BLaER1 treated with 17β-estradiol and CSF1 and Interleukin-3, amounts not matched to agents 10 nM and 100 nM (cell line): ENCODE results near the gene PODNL1.

Source experiments
- H3K27ac ChIP-seq, 11 experiments: shearing (Covaris generic); formaldehyde crosslinking; 2 replicates each; pipeline ENCODE4 v1.8.1; 2022
- H3K27me3 ChIP-seq, 11 experiments: shearing (Covaris generic); formaldehyde crosslinking; 2 replicates each; pipeline ENCODE4 v1.8.1; 2022
- H3K36me3 ChIP-seq, 11 experiments: shearing (Covaris generic); formaldehyde crosslinking; 2 replicates each; pipeline ENCODE4 v1.8.1; 2022
- H3K4me1 ChIP-seq, 10 experiments: shearing (Covaris generic); formaldehyde crosslinking; 2 replicates each; pipeline ENCODE4 v1.8.1; 2022
- H3K4me2 ChIP-seq, 11 experiments: shearing (Covaris generic); formaldehyde crosslinking; 2 replicates each; pipeline ENCODE4 v1.8.1; 2022
- H3K4me3 ChIP-seq, 10 experiments: shearing (Covaris generic); formaldehyde crosslinking; 2 replicates each; pipeline ENCODE4 v1.8.1; 2022
- H3K9ac ChIP-seq, 11 experiments: shearing (Covaris generic); formaldehyde crosslinking; 2 replicates each; pipeline ENCODE4 v1.8.1; 2022
- H3K9me3 ChIP-seq, 11 experiments: shearing (Covaris generic); formaldehyde crosslinking; replicated peaks in 1 of 11; 2 replicates each; pipeline ENCODE4 v1.8.1; 2022
- H4K20me1 ChIP-seq, 11 experiments: shearing (Covaris generic); formaldehyde crosslinking; 2 replicates each; pipeline ENCODE4 v1.8.1; 2022
- Cebpa-rat ChIP-seq, 11 experiments: shearing (Covaris generic); IDR thresholded peaks; 2 replicates each; pipeline ENCODE4 v1.8.1; 2022

Gene PODNL1

GRCh38 chr19:13888281-13888680 is 49.9 kb downstream of the PODNL1 start:
- no peak for TF ChIP-seq Cebpa-rat (IDR thresholded peaks at IDR 0.05)
- H3K9ac ChIP-seq = peak overlapping the region in 3 of 11 experiments; percentile 5 to 19 (median 14); a peak in 4 of 22 replicates

GRCh38 chr19:13887517-13887916 is 50.7 kb downstream of the PODNL1 start:
- Histone ChIP-seq H3K4me1 (peaks cover 13 to 49% (median 30%) of the 10 kb centered on the region in 10 experiments), H3K4me3 (no peak overlapping the region), H3K36me3 (no peaks in the 10 kb centered on the region; a peak in 1 of 22 replicates), H3K9me3 (no peaks in the 10 kb centered on the region), H3K27ac (no peak overlapping the region), H3K27me3 (no peaks in the 10 kb centered on the region), H3K4me2 (no peak overlapping the region), H4K20me1 (no peaks in the 10 kb centered on the region; a peak in 1 of 22 replicates), H3K9ac (no peak overlapping the region)
- TF ChIP-seq Cebpa-rat (IDR thresholded peaks at IDR 0.05) = no peak

More at GRCh38 chr19:13888281-13888680, 49.9 kb downstream of the PODNL1 start:
- Histone ChIP-seq H3K4me2 (peak overlapping the region in 9 of 11 experiments; percentile 2 to 54 (median 32); a peak in 11 of 22 replicates), H3K9me3 (no peaks in the 10 kb centered on the region), H4K20me1 (no peaks in the 10 kb centered on the region; a peak in 1 of 22 replicates), H3K4me3 (no peak overlapping the region), H3K36me3 (no peaks in the 10 kb centered on the region; a peak in 1 of 22 replicates), H3K27me3 (no peaks in the 10 kb centered on the region), H3K27ac (no peak overlapping the region), H3K4me1 (peaks cover 5 to 41% (median 22%) of the 10 kb centered on the region in 10 experiments; a peak in 19 of 20 replicates)

- Histone ChIP-seq H3K4me2 (no peak overlapping the region; a peak in 1 of 22 replicates), H4K20me1 (no peaks in the 10 kb centered on the region; a peak in 1 of 22 replicates), H3K36me3 (no peaks in the 10 kb centered on the region; a peak in 1 of 22 replicates), H3K27me3 (no peaks in the 10 kb centered on the region), H3K9ac (no peak overlapping the region), H3K27ac (no peak overlapping the region), H3K9me3 (no peaks in the 10 kb centered on the region), H3K4me3 (no peak overlapping the region), H3K4me1 (peaks cover 17 to 54% (median 35%) of the 10 kb centered on the region in 10 experiments)
- TF ChIP-seq Cebpa-rat (IDR thresholded peaks at IDR 0.05) = no peak
Measured at GRCh38 chr19:13887018-13887436, 51.2 kb downstream of the PODNL1 start.

GRCh38 chr19:13885826-13886365 is 52.3 kb downstream of the PODNL1 start:
- H3K36me3 ChIP-seq = no peaks in the 10 kb centered on the region; a peak in 1 of 22 replicates
- H3K27ac ChIP-seq = no peak overlapping the region
- H3K9ac ChIP-seq = peak overlapping the region in 1 of 11 experiments; percentile 55; a peak in 1 of 22 replicates
- no peaks in the 10 kb centered on the region for H3K27me3 ChIP-seq
- H4K20me1 ChIP-seq = no peaks in the 10 kb centered on the region; a peak in 1 of 22 replicates
- H3K9me3 ChIP-seq = no peaks in the 10 kb centered on the region
- no peak for TF ChIP-seq Cebpa-rat (IDR thresholded peaks at IDR 0.05)
- 0 out of 22 replicates have a peak overlapping the region, but pooled peaks of 1 of the 11 experiments have one; percentile 8 for H3K4me2 ChIP-seq
- no peak overlapping the region for H3K4me3 ChIP-seq
- H3K4me1 ChIP-seq = peaks cover 29 to 65% (median 46%) of the 10 kb centered on the region in 10 experiments

- H3K4me2 ChIP-seq = 0 out of 22 replicates have a peak overlapping the region, but pooled peaks of 1 of the 11 experiments have one; percentile 8
Measured at GRCh38 chr19:13884726-13885591, 53.3 kb downstream of the PODNL1 start.

GRCh38 chr19:13883516-13884064 is 54.6 kb downstream of the PODNL1 start:
- Histone ChIP-seq H3K27ac (peak overlapping the region in 1 of 11 experiments; percentile 82; a peak in 1 of 22 replicates), H3K36me3 (no peaks in the 10 kb centered on the region), H4K20me1 (no peaks in the 10 kb centered on the region; a peak in 1 of 22 replicates), H3K4me1 (peaks cover 39 to 74% (median 56%) of the 10 kb centered on the region in 10 experiments), H3K9me3 (no peaks in the 10 kb centered on the region), H3K27me3 (no peaks in the 10 kb centered on the region), H3K4me2 (peak overlapping the region in 10 of 11 experiments; percentile 81 to 97 (median 90); a peak in 18 of 22 replicates), H3K9ac (no peak overlapping the region), H3K4me3 (no peak overlapping the region)
- TF ChIP-seq Cebpa-rat (IDR thresholded peaks at IDR 0.05) = no peak

More at GRCh38 chr19:13884726-13885591, 53.3 kb downstream of the PODNL1 start:
- Histone ChIP-seq H3K9me3 (no peaks in the 10 kb centered on the region), H3K27me3 (no peaks in the 10 kb centered on the region), H4K20me1 (no peaks in the 10 kb centered on the region; a peak in 1 of 22 replicates), H3K4me3 (no peak overlapping the region), H3K9ac (peak overlapping the region in 1 of 11 experiments; percentile 55; a peak in 2 of 22 replicates), H3K4me1 (peaks cover 35 to 73% (median 53%) of the 10 kb centered on the region in 10 experiments), H3K27ac (no peak overlapping the region), H3K36me3 (no peaks in the 10 kb centered on the region; a peak in 1 of 22 replicates)
- TF ChIP-seq Cebpa-rat (IDR thresholded peaks at IDR 0.05) = no peak

GRCh38 chr19:13882836-13883235 is 55.4 kb downstream of the PODNL1 start:
- H3K4me2 ChIP-seq = peak overlapping the region; percentile 81 to 97 (median 89)
- H3K9ac ChIP-seq = peak overlapping the region in 7 of 11 experiments; percentile 4 to 78 (median 71); a peak in 4 of 22 replicates
- H3K27ac ChIP-seq = peak overlapping the region in 8 of 11 experiments; percentile 3 to 86 (median 78); a peak in 13 of 22 replicates
- TF ChIP-seq Cebpa-rat (IDR thresholded peaks at IDR 0.05) = no peak
- H3K27me3 ChIP-seq = no peaks in the 10 kb centered on the region
- no peak overlapping the region for H3K4me3 ChIP-seq
- no peaks in the 10 kb centered on the region for H3K36me3 ChIP-seq
- peaks cover 38 to 66% (median 50%) of the 10 kb centered on the region in 10 experiments for H3K4me1 ChIP-seq
- no peaks in the 10 kb centered on the region for H3K9me3 ChIP-seq
- H4K20me1 ChIP-seq = no peaks in the 10 kb centered on the region; a peak in 1 of 22 replicates

- no peaks in the 10 kb centered on the region for H3K36me3 ChIP-seq
- H3K9me3 ChIP-seq = no peaks in the 10 kb centered on the region
- no peaks in the 10 kb centered on the region; a peak in 2 of 22 replicates for H4K20me1 ChIP-seq
- peak overlapping the region in 10 of 11 experiments; percentile 3 to 86 (median 61); a peak in 16 of 22 replicates for H3K27ac ChIP-seq
- H3K9ac ChIP-seq = peak overlapping the region in 8 of 11 experiments; percentile 4 to 78 (median 68); a peak in 9 of 22 replicates
- TF ChIP-seq Cebpa-rat (IDR thresholded peaks at IDR 0.05) = no peak
- H3K27me3 ChIP-seq = no peaks in the 10 kb centered on the region
- H3K4me2 ChIP-seq = peak overlapping the region; percentile 81 to 97 (median 89)
- H3K4me3 ChIP-seq = 0 out of 20 replicates have a peak overlapping the region, but pooled peaks of 1 of the 10 experiments have one; percentile 0
- H3K4me1 ChIP-seq = peaks cover 36 to 64% (median 49%) of the 10 kb centered on the region in 10 experiments
Measured at GRCh38 chr19:13882419-13882795, 55.8 kb downstream of the PODNL1 start.
